Amniotic epithelial cell (primary cell): ENCODE data around the gene ADAMTS19.
A peak's percentile ranks its signal among the peaks of the same experiment; 100 is the strongest.

Experiments
- DNase-seq: peaks from one replicate; pipeline ENCODE4 v3.0.0-alpha.2; 2010; ENCODE audit warnings: low read depth

ADAMTS19 gene

GRCh38 chr5:129465776-129466344 lies 5.8 kb downstream of the ADAMTS19 start:
- DNase-seq = no peak

- peak; percentile 36 for DNase-seq
Observed at GRCh38 chr5:129474544-129474943, 14.4 kb downstream of the ADAMTS19 start.

GRCh38 chr5:129476751-129477150 lies 16.7 kb downstream of the ADAMTS19 start:
- DNase-seq = no peak

- DNase-seq = no peak
Observed at GRCh38 chr5:129477532-129477931, 17.4 kb downstream of the ADAMTS19 start.

GRCh38 chr5:129481161-129481560 lies 21.1 kb downstream of the ADAMTS19 start:
- DNase-seq = no peak

GRCh38 chr5:129496421-129496820 lies 36.3 kb downstream of the ADAMTS19 start:
- DNase-seq = no peak

- no peak for DNase-seq
Observed at GRCh38 chr5:129496864-129497595, 36.9 kb downstream of the ADAMTS19 start.

- DNase-seq = no peak
Observed at GRCh38 chr5:129499208-129499852, 39.2 kb downstream of the ADAMTS19 start.

- no peak for DNase-seq
Observed at GRCh38 chr5:129500101-129500500, 40.0 kb downstream of the ADAMTS19 start.

GRCh38 chr5:129506086-129506485 lies 46.0 kb downstream of the ADAMTS19 start:
- DNase-seq = peak; percentile 33

GRCh38 chr5:129506950-129507349 lies 46.9 kb downstream of the ADAMTS19 start:
- no peak for DNase-seq

- DNase-seq = no peak
Observed at GRCh38 chr5:129507527-129507926, 47.4 kb downstream of the ADAMTS19 start.

- DNase-seq = no peak
Observed at GRCh38 chr5:129508606-129509005, 48.5 kb downstream of the ADAMTS19 start.

GRCh38 chr5:129509363-129509975 lies 49.4 kb downstream of the ADAMTS19 start:
- DNase-seq = no peak

GRCh38 chr5:129511291-129511690 lies 51.2 kb downstream of the ADAMTS19 start:
- peak; percentile 21 for DNase-seq

- DNase-seq = no peak
Observed at GRCh38 chr5:129541051-129541450, 81.0 kb downstream of the ADAMTS19 start.

- peak; percentile 18 for DNase-seq
Observed at GRCh38 chr5:129541648-129542251, 81.7 kb downstream of the ADAMTS19 start.

GRCh38 chr5:129547137-129547536 lies 87.0 kb downstream of the ADAMTS19 start:
- no peak for DNase-seq

GRCh38 chr5:129554134-129554904 lies 94.2 kb downstream of the ADAMTS19 start:
- no peak for DNase-seq

- DNase-seq = no peak
Observed at GRCh38 chr5:129563585-129563984, 103.5 kb downstream of the ADAMTS19 start.

GRCh38 chr5:129569295-129569694 lies 109.2 kb downstream of the ADAMTS19 start:
- DNase-seq = no peak

- DNase-seq = no peak
Observed at GRCh38 chr5:129572060-129572459, 112.0 kb downstream of the ADAMTS19 start.
